Heart left ventricle (tissue), 16 donors: ENCODE results near the gene RIMBP3C. TPM values are rescaled to one million over a fixed set of nuclear protein-coding genes. Genes with fewer than 3 reads are reported as not detected.
A peak's percentile ranks its signal among the peaks of the same experiment; 100 is the strongest.
"Not testable (repeated sequence)": the region's sequence is repeated elsewhere in the genome, so short reads cannot be mapped to it uniquely, and the experiment has no call there.

Experiments
- ATAC-seq, 4 donors: fragments of 200-7000 bp; cut with Tn5 transposase; one replicate each; pipeline ENCODE4 v1.9.1; 2020 to 2022; ENCODE audit warnings: moderate library complexity in 4 of 4, mild to moderate bottlenecking in 3 of 4, moderate number of reproducible peaks in 1 of 4
- DNase-seq, 5 donors: peaks; one replicate each; pipeline ENCODE4 v3.0.0-alpha.2; 2020
- H3K27ac ChIP-seq, 12 donors: fragments of 200-600 bp; sonication (generic) in 4 of 12; one replicate each; pipeline versions ENCODE4 v1.5.0 to v1.8.0; 2016 to 2022; ENCODE audit warnings: mild to moderate bottlenecking in 2 of 12
- H3K27me3 ChIP-seq, 9 donors: fragments of 200-600 bp; sonication (generic) in 2 of 9; one replicate each; pipeline versions ENCODE4 v1.5.1 to v1.8.0; 2016 to 2022; ENCODE audit warnings: mild to moderate bottlenecking in 3 of 9
- H3K36me3 ChIP-seq, 9 donors: fragments of 200-600 bp; sonication (generic) in 2 of 9; one replicate each; pipeline versions ENCODE4 v1.5.0 to v1.8.0; 2018 to 2022; ENCODE audit warnings: mild to moderate bottlenecking in 2 of 9
- H3K4me1 ChIP-seq, 12 donors: fragments of 200-600 bp; sonication (generic) in 4 of 12; one replicate each; pipeline versions ENCODE4 v1.5.0 to v1.8.0; 2016 to 2022; ENCODE audit warnings: mild to moderate bottlenecking in 3 of 12
- H3K4me3 ChIP-seq, 12 donors: fragments of 200-600 bp; sonication (generic) in 4 of 12; one replicate each; pipeline versions ENCODE4 v1.5.0 to v1.8.0; 2017 to 2022; ENCODE audit warnings: mild to moderate bottlenecking in 9 of 12, moderate library complexity in 4 of 12
- H3K9me3 ChIP-seq, 12 donors: fragments of 200-600 bp; sonication (generic) in 4 of 12; one replicate each; pipeline versions ENCODE4 v1.5.0 to v1.8.0; 2016 to 2022; ENCODE audit warnings: mild to moderate bottlenecking in 1 of 12
- WGBS, 4 donors: extraction: QIAGEN DNeasy Blood & Tissue Kit in 2 of 4; methylation state at CpG; one replicate each; pipeline versions ENCODE4 v1.1.5 to v1.1.7; 2013 to 2018; 5-methylcytosine and 5-hydroxymethylcytosine counted together
- intact Hi-C, 10 donors: fragments of 100-400 bp; cut with DNase I; formaldehyde crosslinking; loops; one replicate each; pipeline versions ENCODE4 v1.11.1 to v1.14.2; 2022
- polyA plus RNA-seq, 2 donors: library from polyadenylated mRNA; stranded (reverse); fragments of 200-250 nt; gene quantifications; one replicate each; pipeline ENCODE4 v1.2.3, GENCODE V29; 2013
- total RNA-seq, 9 donors: library from RNA; depleted of rRNA in 2 of 9; stranded (reverse); fragments of >200 nt in 2 of 9; fragmentation: NEBNext Ultra II Directional in 3 of 9; extraction: Animal tissue kit (Norgen Biotek cat#: 25700) in 3 of 9; gene quantifications; one replicate each; pipeline versions ENCODE4 v1.1.0 to v1.2.4, GENCODE V29; 2016 to 2023
- donor health status: ischemic (EF 13 %, LVEDD 7.1; RV severe dilation, severe dysfunction).
- donor health status: healthy with polysubstance abuse.
- donor health status: DM: no; HTN: yes; CAD: no.
- donor health status: DM: no; HTN: no; CAD: no.
- donor health status: ischemic (EF 25% LVEDD 6.9; RV normal size, moderate dysfunction).
- donor health status: ischemic (EF 25% LVEDD 5.7; RV mildly dilated, moderate dysfunction).
- donor health status: healthy.
- donor health status: DM: yes; HTN: yes; CAD: no.
- donor health status: ischemic (EF 35%, LVEDD 5.7; RV mildly dilated, moderate dysfunction).
- donor health status: nonischemic (EF 11% LVEDD 7.7; RV severe dilation, severe dysfunction).
- donor health status: DM: yes; HTN: yes; CAD: no.
- donor health status: PGD.
- donor health status: ischemic (EF 29% LVEDD 5.4; RV normal size, mild dysfunction).
- donor health status: nonischemic (EF 23%, LVEDD 6.1; RV moderate dilation, normal function).

Gene RIMBP3C
- total and polyA plus RNA-seq, 11 donors = 0.08 to 0.37 (median 0.19) TPM; not detected in 7

DNA sequence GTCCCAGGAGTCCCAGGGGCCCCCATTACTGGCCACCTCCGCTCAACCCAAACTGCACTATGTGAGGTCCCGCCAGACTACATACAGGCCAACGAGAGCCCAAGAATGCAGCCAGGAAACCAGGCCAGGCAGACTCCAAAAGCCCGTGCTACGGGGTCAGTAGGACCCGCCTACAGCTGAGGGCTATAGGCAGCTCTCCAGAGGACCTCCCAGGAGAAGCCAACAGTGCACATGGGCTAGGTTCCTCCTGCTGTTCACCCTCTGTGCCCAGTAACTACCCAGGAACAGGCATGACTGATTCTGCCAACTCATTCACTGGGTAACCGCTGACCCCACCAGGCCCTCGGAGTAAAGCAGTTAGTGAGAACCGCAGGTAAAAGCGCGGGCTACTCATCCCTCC lies 39.2 kb downstream of the RIMBP3C start:
- H3K4me1 ChIP-seq, H3K4me3 ChIP-seq, intact Hi-C loops, H3K27ac ChIP-seq, H3K27me3 ChIP-seq, H3K36me3 ChIP-seq, H3K9me3 ChIP-seq: not testable (repeated sequence)
- ATAC-seq (peak in 1 of 4 donors; percentile 2), DNase-seq (peak in 1 of 5 donors; percentile 43)
- 93 to 100% (median 96%) methylated on average over 1 to 6 of the region's 11 CpGs for WGBS, 4 donors

DNA sequence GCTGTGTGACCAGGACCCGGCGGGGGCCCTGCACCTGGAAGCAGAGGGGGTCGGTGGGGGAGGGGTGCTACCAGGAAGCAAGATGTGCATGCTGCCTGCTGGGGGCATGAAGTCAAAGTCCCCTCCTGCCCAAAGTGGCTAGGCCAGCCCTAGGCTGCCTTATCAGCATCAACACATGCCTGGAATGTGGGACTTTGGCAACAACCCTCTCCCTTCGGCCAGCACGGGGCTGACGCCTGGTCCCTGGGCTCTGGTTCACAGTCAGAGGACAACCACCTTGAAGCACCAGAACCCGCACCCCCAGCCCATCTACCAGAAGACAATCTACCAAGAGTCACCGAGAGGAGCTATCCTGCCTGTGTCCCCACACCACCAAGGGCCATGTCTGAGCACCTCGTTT lies 40.9 kb downstream of the RIMBP3C start:
- peak; percentile 73 to 85 (median 76) for ATAC-seq
- H3K27me3 ChIP-seq, H3K36me3 ChIP-seq, H3K9me3 ChIP-seq, H3K4me1 ChIP-seq, DNase-seq, H3K4me3 ChIP-seq, intact Hi-C loops, H3K27ac ChIP-seq: not testable (repeated sequence)
- WGBS, 4 donors = no CpG with 5 or more reads among the region's 9 CpGs

DNA sequence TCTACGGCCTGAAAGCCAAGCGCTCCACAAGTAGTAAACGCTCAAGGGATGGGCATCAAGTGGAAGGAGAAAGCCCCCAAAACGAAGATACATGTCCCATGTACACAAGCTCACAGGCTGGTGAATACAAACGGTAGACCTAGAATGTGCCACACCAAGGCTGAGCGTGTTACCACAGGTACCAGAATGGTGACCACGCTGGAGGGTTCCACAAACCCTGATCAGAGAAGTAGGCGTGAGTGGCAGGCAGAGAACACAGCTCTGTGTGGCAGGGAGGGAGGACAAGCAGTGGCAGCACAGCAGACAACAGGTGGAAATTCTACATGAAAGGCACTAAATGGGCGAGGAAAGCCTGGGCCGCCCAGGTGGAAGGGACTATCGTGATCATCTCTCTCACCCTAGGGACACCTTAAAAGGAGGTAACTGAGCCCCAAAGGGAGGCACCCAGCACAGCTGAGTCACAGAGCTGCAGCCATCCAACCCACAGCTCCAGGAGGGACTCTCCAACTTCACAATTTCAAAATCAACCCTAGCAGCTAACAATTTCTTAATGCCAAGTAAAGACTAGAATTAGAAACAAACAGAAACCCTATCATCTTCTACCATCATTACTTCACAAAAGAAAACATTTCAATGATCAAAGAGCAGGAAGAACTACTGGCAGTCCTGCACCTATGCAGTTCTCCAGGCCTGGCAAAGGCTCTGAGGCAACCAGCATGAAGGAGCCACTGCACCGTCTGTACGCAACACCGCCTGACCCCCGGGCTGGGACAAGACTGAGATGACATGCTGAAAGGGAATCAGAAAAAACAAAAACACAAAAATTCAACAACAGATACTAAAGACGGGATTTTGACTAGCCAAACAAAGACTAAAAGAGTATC lies 51.4 kb downstream of the RIMBP3C start:
- H3K27ac ChIP-seq, H3K9me3 ChIP-seq, H3K4me1 ChIP-seq, H3K27me3 ChIP-seq, H3K4me3 ChIP-seq, ATAC-seq, H3K36me3 ChIP-seq, intact Hi-C loops, DNase-seq: not testable (repeated sequence)
- no CpG with 5 or more reads among the region's 16 CpGs for WGBS, 4 donors

DNA sequence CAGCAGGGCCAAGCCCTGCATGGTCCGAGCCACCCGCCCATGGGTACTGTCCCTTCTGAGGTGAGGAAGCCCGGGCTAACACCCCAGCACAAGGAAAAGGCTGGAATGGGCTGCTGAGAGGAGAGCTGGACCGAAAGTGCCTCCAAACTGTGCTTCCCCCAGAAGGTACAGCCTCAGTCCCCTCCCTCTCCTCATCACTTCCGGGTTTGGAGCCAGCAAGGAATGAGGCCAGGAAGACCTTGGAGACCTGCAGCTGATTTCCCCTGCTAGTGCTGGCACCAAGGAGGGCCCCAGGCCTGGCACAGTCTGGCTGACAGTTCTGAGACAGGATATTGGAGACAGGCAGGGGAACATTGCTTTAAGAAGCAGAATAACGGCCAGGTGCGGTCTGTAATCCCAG lies 52.8 kb downstream of the RIMBP3C start:
- H3K27me3 ChIP-seq, DNase-seq, H3K27ac ChIP-seq, H3K4me1 ChIP-seq, intact Hi-C loops, H3K4me3 ChIP-seq, H3K9me3 ChIP-seq, ATAC-seq, H3K36me3 ChIP-seq: not testable (repeated sequence)
- WGBS, 4 donors = no CpG with 5 or more reads among the region's 7 CpGs

GRCh38 chr22:21497984-21498383 lies 53.3 kb downstream of the RIMBP3C start:
- H3K4me3 ChIP-seq, H3K4me1 ChIP-seq, H3K27me3 ChIP-seq, H3K36me3 ChIP-seq, H3K9me3 ChIP-seq, DNase-seq, intact Hi-C loops, H3K27ac ChIP-seq: not testable (repeated sequence)
- peak; percentile 83 to 87 (median 84) for ATAC-seq
- no CpG with 5 or more reads among the region's 4 CpGs for WGBS, 4 donors

Other genes with a start within 250 kb of the RIMBP3C start
- under 1 TPM in 5 of 9 donors, not detected in 4; 0.05 to 0.38 (median 0.12) TPM for gene RIMBP3B, start 167.7 kb downstream of the RIMBP3C start, total RNA-seq
- gene RIMBP3B, start 167.7 kb downstream of the RIMBP3C start, polyA plus RNA-seq = under 1 TPM in 1 of 2 donors, not detected in 1; 0.06 TPM
- 1 to 10 TPM; 1.1 to 2.8 (median 2.0) TPM for gene HIC2, start 134.1 kb downstream of the RIMBP3C start, total RNA-seq
- 1 to 10 TPM; 1.4 to 1.6 TPM for gene HIC2, start 134.1 kb downstream of the RIMBP3C start, polyA plus RNA-seq
- gene TMEM191C, start 84.1 kb downstream of the RIMBP3C start, total RNA-seq = 1 to 10 TPM in 1 of 9 donors, under 1 TPM in 7, not detected in 1; 0.14 to 1.7 (median 0.47) TPM
- gene TMEM191C, start 84.1 kb downstream of the RIMBP3C start, polyA plus RNA-seq = under 1 TPM; 0.35 to 0.76 TPM
- gene UBE2L3, start 16.3 kb upstream of the RIMBP3C start, total RNA-seq = 10 to 100 TPM; 42.9 to 73.1 (median 50.3) TPM
- gene UBE2L3, start 16.3 kb upstream of the RIMBP3C start, polyA plus RNA-seq = 10 to 100 TPM; 63.8 to 64.8 TPM
- gene YDJC, start 78.6 kb upstream of the RIMBP3C start, total RNA-seq = 10 to 100 TPM in 2 of 9 donors, 1 to 10 TPM in 7; 3.0 to 19.8 (median 5.4) TPM
- gene YDJC, start 78.6 kb upstream of the RIMBP3C start, polyA plus RNA-seq = 10 to 100 TPM in 1 of 2 donors, 1 to 10 TPM in 1; 8.1 to 17.5 TPM
- 1 to 10 TPM in 1 of 9 donors, under 1 TPM in 4, not detected in 4; 0.18 to 1.3 (median 0.26) TPM for gene CCDC116, start 81.3 kb upstream of the RIMBP3C start, total RNA-seq
- under 1 TPM; 0.19 to 0.27 TPM for gene CCDC116, start 81.3 kb upstream of the RIMBP3C start, polyA plus RNA-seq
- 10 to 100 TPM; 14.1 to 54.1 (median 24.5) TPM for gene SDF2L1, start 90.8 kb upstream of the RIMBP3C start, total RNA-seq
- gene SDF2L1, start 90.8 kb upstream of the RIMBP3C start, polyA plus RNA-seq = 100 to 1,000 TPM in 1 of 2 donors, 10 to 100 TPM in 1; 22.7 to 226 TPM
- 10 to 100 TPM; 13.5 to 31.0 (median 23.8) TPM for gene PPIL2, start 114.6 kb upstream of the RIMBP3C start, total RNA-seq
- 10 to 100 TPM; 23.2 to 25.8 TPM for gene PPIL2, start 114.6 kb upstream of the RIMBP3C start, polyA plus RNA-seq
- 10 to 100 TPM in 1 of 9 donors, 1 to 10 TPM in 8; 6.3 to 10.0 (median 7.5) TPM for gene YPEL1, start 184.3 kb upstream of the RIMBP3C start, total RNA-seq
- 1 to 10 TPM; 2.5 to 2.8 TPM for gene YPEL1, start 184.3 kb upstream of the RIMBP3C start, polyA plus RNA-seq